T-helper 22 cell (primary cell): ENCODE data around the gene FGFBP2.

Experiments
- DNase-seq: peaks from one replicate; pipeline ENCODE4 v3.0.0-alpha.2; 2020; ENCODE audit warnings: low read depth

Gene FGFBP2, protein sequence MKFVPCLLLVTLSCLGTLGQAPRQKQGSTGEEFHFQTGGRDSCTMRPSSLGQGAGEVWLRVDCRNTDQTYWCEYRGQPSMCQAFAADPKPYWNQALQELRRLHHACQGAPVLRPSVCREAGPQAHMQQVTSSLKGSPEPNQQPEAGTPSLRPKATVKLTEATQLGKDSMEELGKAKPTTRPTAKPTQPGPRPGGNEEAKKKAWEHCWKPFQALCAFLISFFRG

DNA sequence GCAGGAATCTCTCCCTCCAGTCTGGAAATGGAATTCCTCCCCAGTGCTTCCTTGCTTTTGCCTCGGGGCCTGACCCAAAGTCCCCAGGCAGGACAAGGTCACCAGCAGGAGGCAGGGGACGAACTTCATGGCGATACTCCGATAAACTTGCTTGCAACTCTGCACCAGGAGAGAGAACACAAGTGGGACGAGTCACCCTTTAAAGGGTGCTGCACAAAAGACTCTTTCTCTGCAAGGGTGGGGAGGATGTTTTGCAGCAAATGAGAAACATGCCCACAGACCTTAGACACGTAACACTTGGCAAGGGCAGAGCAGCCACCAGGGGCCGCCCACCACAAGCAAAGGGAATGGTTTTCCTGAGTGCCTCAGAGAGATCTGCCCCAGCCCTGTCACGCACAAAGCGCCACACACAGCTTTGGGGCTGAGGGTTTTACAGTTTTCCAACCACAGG is at the start of gene FGFBP2:
Gene FGFBP2, minus strand, starts transcription at position 175 of the 451 bp plus-strand sequence. Its CDS starts 46 bp downstream, at position 129.
- DNase-seq: no peak

DNA sequence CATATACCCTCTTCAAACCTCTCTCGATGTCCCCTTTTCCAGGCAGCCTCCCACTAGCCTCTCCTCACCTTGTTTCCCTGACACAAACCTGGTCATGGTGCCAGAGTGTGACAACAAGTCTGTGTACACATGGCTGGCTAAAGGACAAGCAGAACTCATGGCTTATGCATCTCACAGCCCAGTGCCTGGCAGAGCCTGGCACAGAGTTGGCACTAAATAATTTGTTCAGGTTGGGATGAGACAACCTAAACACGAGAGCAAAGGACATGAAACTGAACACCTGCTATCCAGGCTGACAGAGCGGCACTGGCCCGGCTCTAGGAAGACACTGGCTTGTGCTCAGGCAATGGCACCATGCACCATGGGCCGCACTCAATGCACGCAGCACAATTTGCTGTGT is 48.2 kb upstream of the FGFBP2 start:
- no peak for DNase-seq

DNA sequence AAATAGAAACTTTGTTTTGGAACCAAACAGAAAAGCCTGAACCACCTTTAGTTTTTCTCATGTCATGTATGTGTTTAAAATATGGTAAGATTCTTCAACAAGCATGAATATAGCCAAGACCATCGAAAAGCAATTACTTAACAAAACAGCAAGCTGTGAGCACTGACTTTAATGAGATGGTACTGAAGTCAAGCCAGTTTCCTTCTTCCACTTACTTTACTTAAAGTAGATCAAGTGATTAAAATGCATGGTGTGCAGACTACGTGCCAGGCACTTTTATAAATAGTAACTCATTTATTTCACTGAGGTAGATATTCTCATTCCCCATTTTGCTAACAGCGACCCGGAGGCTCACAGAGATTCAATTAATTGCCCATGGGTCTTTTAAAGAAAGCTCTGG is 46.2 kb upstream of the FGFBP2 start:
- DNase-seq: no peak

DNA sequence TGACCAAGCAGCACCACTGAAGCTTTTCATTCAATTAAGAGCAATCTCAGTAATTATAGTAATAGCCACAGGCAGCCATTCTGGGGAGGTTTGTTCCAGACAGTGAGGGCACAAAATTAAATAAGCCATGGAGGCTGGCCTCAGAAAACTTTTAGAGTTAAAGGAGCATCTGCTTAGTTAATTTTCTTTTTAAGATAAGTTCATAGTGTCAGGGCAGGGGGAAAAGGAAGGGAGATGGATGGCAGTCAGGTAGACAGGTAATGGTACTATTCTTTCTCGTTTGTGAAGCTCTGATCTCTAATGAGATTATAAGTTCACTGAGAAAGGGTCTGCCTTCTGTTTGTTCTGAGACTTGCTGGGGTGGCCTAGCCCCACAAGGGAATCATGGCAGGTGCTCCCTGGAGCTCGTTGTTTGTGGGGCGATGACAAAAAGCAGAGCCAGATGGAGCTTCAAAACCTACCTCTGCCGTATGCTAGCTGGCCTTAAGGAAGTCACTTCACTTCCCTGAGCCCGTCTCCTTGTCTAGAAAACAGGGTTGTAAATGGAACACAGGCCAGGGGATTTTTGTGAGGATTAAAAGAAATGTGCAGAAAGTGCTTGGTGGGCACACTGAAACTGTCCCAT is 44.6 kb upstream of the FGFBP2 start:
- no peak for DNase-seq

DNA sequence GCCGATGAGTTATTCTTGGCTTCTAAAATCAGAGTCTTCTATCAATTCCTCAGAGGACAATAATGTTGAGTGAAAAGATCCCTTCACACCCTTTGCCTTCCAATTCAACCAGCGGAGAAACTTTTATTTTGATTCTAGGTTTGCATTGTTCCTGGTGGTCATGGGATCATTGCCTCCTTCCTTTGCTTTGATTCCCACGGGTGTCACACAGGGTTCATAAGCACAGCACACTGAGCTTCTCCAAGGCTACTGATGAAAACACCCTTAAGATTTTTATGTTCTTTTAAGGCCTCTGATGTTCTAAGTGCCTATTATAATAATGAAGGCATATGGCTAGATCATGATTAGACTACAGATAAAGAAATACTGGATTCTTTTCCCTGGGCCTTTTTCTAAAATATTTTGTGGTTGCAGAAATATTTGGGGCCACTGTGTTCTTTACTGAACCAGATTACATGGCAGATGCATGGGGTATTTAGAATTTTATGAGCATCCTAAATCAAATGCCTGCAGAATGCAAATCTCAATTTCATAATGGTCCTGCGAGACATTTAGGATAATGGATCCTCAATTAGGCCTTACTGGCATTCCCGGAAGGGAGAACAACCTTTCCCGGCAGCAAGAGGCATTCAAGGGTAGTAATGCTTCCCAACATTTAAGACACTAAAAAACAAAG is 43.9 kb upstream of the FGFBP2 start:
- DNase-seq: no peak

DNA sequence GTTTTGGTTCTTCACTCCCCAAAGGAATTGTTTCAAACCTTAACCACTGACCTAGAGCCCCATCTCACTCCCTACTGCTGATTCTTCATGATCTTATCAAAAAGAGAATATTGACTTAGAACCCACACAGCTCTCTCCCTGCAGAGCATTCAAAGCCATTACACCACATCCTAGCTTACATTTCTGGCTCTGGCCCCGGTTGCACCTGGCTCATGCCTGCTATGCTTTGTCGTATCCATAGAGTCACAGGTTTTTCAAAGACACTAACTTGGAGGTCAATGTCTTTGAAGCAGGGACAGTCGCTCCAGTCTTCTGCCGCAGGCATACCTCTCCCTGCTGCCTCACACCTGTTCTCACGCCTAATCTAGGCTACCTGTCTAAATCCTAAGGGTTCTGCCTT is 42.7 kb upstream of the FGFBP2 start:
- no peak for DNase-seq

DNA sequence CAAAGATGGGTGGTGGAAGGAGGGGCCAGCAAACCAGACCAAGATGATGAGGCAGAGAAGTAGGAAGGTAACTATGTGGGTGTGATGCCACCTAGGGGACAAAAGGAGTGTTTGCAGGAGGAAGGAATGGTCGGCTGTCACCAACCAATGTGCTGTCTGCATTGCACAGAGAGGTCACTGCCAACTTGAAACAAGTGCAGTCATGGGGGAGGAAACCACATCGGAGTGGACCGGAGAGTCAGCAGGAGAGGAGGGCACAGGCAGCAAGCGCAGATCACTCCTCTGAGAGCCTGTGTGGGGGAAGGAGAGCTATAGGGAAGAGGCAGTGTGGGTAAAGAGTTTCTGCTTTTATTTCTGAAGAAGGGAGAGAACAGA is 38.5 kb upstream of the FGFBP2 start:
- DNase-seq: no peak

DNA sequence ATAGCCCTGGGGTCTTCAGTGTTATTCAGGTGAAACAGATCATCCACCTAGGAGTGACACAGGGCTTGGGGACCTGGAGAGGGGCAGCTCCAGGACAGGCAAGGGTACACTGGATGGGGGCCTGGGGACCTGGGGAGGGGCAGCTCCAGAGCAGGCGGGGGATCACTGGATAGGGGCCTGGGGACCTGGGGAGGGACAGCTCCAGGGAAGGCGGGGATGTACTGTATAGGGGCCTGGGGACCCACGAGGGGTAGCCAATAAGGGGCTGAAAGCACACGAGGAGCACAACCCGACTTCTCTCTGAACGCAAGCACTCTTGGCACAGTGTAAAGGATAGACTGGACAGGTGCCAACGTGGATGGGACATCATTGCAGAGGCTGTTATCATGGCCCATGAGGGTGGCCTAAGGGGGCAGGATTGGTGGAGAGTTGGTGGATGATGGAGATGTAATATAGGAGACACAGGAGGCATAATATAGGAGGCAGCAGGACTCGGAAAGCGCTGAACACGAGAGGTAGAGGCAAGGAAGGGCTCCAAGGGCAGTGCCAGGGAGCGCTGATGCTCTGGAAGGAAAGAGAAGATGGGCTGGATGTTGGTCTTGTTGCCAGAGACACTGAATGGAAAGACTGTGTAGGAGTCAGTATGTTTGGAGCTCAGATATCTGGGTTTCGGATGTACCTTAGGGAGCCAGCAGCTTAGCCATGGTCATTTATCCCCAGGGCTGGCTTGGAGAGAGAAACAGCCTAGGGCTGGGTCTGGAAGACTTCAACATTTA is 37.9 kb upstream of the FGFBP2 start:
- no peak for DNase-seq

DNA sequence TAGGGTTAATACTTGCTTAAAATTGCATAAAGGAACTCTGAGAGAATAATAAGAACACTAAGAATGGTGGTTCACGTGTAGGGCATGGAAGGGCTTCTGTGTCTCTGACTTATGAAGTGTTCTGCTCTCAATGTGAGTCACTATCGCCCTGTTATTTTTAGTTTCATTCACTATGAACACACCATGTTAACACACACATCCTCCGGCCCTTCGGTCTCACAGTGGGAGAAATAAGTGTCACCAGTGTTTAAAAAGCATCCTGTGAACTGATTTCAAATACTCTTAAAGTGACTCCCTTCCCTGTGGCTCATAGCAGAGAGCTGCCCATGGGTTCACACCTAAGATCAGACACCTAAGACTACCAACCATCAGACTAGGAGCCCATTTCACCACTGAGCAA is 33.8 kb upstream of the FGFBP2 start:
- no peak for DNase-seq

DNA sequence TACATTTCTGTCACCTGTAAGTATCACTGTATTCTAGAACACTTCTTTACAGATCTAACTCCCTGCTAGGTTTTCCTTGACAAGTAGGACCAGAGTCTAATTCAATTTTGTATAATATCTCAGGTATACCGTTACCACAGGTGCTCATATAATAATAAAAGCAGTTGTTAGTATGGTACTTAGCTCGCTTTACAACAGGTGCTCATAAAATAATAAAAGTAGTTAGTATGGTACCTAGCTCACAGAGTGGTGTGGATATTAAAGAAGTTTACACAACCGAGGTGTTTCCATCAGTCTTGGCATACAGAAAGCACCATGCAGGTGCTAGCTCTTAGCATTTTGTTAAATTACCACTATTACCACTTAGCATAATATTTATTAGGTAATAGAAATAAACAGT is 32.9 kb upstream of the FGFBP2 start:
- no peak for DNase-seq

DNA sequence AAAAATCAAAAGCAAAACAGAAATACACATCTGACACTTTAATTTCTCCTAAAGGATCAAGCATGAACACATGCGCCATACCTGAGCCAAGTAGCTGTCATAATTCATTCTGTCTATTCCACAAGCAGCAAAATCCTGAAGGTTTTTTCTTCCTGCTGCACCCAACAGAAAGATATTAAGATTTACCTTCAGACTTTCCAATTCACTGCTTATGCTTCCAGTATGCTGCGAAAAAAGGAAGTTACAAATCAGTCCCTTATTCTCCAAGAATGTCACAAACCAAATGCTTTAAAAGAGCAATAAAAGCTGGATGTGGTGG is 29.2 kb upstream of the FGFBP2 start:
- no peak for DNase-seq

DNA sequence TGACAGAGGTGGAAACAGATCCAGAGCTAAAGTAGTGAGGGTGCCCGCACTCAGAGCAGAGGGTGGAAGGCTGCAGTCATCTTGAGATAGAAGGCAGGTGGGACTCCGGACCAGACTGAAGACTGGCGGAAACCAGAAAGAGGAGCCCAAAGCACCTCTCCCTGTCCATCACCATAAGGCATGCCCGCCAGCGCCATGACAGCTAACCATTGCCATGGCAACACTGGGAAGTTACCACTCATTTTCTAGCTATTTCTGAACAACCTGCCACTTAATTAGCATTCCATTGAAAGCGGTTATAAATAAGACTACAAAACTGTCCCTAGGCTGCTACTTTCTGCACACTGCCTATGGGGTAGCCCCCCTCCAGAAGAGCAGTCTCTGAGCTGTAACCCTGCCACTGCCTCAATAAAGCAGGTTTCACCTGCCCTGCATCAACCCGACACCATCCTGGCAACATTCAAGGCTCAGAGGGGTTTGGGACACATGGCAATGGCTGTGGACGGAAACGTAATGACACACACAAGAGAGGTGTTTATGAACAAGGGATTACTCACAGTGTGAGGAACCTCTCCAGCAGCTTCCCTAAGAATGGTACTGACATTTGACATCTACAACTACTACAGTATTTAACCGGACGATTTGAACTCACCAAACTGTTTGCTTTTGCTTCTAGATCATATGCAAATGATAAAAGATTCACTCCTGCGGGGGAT is 27.8 kb upstream of the FGFBP2 start:
- no peak for DNase-seq

DNA sequence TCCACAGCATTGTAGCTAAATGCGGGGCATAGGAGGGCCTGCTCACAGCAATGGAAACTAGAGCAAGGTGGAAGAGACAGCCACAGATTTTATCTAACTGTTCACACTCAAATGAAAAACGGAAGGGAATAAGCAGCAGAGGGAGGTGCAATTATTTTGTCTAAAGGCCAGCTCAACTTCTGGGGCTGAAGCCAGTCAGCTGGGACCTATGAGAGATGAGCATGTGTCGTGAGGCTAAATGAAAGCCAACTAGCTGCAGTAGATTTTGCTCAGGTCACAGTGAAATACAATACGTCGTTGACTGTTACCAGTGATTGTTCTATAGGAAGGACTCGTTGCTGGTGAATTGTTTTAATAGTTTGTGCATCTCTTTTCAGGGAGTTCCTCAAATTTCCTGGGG is 26.4 kb upstream of the FGFBP2 start:
- no peak for DNase-seq

DNA sequence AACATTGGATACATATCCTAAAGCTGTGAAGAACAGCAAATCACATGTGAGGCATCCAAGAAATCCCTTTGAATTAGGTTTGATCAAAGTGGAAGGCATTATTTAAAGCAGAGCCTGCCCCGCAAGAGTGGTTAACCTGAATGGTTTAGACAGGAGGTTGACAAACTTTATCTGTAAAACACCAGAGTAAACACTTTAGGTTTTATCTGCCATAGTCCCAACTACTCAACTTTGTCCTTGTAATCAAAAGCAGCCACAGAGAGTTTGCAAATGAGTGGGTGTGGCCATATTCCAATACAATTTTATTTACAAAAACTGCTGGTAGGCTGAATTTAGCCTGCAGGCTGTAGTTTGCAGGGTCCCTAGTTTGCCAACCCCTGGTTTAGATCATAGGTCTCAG is 25.2 kb upstream of the FGFBP2 start:
- DNase-seq: no peak

DNA sequence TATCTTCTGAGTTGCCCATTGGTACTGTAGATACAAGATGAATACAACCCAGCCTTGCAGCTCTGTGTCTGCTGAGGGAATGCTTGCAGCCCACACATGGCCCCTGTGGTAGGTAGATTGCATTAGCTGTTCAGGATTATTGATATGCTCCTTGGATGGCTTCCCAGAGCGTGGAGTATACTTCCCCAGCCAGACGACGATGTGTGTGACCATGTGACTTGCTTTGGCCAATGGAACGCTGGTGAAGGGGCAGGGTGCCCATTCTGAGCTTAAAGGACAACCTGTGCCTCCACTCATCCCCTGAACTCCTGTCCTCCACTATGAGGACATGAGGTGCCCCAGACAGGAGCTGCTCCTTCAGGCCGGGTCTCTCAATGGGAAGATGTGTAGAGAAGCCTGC is 23.9 kb upstream of the FGFBP2 start:
- DNase-seq: no peak

DNA sequence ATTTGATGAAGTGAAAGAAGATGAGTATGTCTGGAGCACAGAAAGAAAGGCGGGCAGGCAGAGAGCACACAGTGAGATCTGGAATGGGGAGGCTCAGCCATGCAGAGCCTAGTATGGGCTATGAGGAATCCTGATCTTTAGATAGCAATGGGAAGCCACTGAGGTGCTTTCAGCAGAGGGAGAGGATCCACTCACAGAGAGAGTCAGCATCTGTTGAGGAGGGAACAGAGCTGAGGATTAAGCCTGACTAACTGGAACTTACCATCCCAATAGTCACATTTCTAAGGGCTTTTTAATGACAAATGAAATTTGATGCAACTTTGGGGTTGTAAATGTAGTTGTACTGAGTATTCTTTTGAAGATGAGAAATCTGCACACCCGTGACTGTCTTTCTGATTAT is 20.6 kb upstream of the FGFBP2 start:
- no peak for DNase-seq

DNA sequence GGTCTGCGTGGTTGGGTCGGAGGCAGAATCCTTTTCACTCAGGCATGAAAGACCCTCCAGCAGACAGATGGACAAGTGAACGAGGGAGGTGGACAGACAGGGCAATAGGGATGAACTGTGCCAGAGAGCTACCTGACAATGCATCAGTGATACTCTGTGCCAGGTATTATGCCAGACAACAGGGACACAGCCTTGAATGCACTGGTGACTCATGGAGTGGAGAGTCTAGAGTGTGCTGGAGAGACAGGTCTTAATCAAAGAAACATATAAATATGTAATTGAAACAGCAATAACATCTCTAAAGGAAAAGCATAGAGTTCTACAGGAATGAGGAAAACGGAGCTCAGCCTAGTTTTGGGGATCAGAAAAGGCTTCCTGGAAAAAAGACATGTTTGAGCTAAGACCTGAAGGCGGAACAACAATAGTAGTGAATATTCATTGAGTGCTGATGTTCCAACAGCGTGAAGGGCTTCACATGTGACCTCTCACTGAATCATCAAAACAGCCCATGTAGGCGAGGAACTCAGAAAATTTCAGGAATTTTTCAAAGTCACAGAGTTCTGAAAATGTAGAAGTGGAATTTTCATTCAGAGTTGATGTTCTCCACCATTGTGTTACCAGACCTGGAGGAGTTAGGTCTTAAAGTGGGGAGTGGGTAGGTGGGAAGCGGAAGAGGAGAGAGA is 20.0 kb upstream of the FGFBP2 start:
- no peak for DNase-seq

DNA sequence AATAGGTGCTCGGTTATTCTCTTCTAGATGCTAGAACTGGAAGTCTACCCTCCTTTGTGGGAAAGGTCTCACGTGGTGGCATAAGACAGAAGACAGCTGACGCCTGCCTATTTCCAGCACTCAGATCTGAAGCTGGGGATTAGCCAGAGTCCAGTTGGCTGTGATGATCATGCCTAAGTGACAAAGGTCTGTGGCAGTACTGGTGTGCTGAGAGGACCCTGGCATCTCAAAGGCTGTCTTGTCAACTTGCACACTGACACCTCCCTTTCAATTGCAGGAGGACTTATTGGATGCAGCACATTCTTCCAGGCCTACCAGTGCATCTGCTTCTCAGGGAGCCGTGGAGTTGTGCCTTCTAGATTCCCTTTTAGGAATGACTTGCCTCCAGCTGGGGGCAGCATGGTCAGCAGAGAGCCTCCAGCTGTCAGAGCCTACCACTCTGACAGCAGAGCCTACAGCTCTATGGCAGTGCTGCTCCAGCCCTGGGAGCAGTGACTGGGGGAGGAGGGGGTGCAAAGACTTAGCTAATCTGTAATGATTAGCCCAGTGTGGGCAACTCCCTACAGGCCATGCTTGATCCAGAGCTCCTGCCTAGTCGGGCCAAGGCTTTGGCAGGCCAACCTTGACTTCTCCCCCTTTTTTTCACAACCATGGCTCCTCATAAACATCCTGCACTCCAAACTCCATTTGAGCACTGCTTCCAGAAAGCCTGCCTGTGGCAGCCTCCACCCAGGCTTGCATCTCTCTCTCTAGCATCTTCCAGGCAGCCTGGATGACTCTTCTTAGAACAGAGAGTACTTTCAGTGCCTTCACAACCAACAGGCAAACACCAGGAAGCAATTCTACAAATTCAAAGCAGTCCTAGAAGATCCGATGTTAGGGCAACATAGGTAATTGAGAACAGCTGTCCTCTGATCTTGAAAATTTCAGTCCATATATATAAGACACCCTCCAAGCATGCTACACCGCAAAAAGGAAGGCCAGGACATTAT is 13.8 kb upstream of the FGFBP2 start:
- no peak for DNase-seq

DNA sequence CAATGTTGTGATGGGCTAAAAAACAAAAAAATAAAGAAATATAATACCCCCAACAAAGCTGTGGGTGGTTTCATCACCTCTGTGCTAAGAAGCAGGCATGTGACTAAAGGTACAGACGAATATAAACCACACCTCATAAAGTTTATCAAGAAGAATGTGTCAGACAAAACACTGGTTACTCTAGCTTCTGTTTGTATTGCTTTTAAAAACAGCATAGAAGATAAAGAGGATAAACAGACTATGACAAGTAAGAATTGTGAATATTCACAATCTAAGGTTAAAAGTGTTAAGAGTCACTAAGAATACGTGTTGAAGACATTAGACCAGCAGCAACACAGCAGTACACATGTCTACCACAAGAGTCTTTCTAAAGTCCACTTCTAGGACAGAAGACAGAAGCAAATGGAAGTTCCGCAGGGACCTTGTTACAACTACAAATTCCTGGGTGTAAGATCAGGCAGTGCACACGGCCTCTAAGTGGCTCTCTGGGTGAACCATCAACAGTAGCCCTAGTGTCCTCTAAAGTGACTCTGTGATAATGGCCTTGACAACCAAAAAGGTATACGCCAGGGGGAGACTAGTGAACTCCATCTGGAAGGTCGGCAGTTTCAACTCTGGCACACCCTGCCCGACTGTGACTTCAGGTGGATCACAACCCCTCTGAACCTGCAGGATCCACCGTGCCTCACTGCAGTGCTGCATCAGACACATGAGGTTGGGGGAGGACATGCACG is 8.3 kb upstream of the FGFBP2 start:
- no peak for DNase-seq
